SJSA1 (cell line): Measurements from ENCODE around the gene HTR3D. TPM values are rescaled to one million over a fixed set of nuclear protein-coding genes. Genes with fewer than 3 reads are reported as not detected.
"Not testable (repeated sequence)": the region's sequence is repeated elsewhere in the genome, so short reads cannot be mapped to it uniquely, and the experiment has no call there.

ENCODE experiments used
- DNase-seq, 2 experiments: peaks; one replicate each; pipeline ENCODE4 v3.0.0-alpha.2; 2015 to 2020; ENCODE audit warnings: low spot score in 2 of 2, low read depth in 1 of 2
- H3K27ac ChIP-seq: fragments of 250-450 bp; sonication (Bioruptor Pico); 2 replicates; pipeline ENCODE4 v1.5.1; 2020; ENCODE audit warnings: mild to moderate bottlenecking, moderate library complexity
- H3K27me3 ChIP-seq: fragments of 250-450 bp; sonication (Bioruptor Pico); replicated peaks from 2 replicates; pipeline ENCODE4 v1.5.1; 2020; ENCODE audit warnings: mild to moderate bottlenecking, moderate library complexity
- H3K36me3 ChIP-seq: fragments of 250-450 bp; sonication (Bioruptor Pico); 2 replicates; pipeline ENCODE4 v1.5.1; 2020; ENCODE audit warnings: mild to moderate bottlenecking
- H3K4me1 ChIP-seq: fragments of 250-450 bp; sonication (Bioruptor Pico); replicated peaks from 2 replicates; pipeline ENCODE4 v1.6.1; 2021; ENCODE audit warnings: mild to moderate bottlenecking
- H3K4me3 ChIP-seq: fragments of 250-450 bp; sonication (Bioruptor Pico); 2 replicates; pipeline ENCODE4 v1.5.1; 2020; ENCODE audit warnings: mild to moderate bottlenecking
- H3K9me3 ChIP-seq: fragments of 250-450 bp; sonication (Bioruptor Pico); replicated peaks from 2 replicates; pipeline ENCODE4 v1.5.1; 2020; ENCODE audit warnings: mild to moderate bottlenecking
- total RNA-seq: library from RNA; depleted of rRNA; stranded (reverse); fragments of >200 nt; shearing (Covaris generic); gene quantifications from 2 replicates; pipeline ENCODE4 v1.2.3, GENCODE V29; 2014

The HTR3D gene
- total RNA-seq, 1 experiment from 2014 or later: not detected

DNA sequence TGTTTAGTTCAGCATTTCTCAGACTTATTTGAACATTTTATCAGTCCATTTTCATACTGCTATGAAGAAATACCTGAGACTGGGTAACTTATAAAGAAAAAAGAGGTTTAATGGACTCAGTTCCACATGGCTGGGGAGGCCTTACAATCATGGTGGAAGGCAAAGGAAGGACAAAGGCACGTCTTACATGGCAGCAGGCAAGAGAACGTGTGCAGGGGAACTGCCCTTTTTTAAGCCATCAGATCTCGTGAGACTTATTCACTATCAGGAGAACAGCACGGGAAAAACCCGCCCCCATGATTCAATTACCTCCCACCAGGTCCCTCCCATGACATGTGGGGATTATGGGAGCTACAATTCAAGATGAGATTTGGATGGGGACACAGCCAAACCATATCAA is 6.3 kb upstream of the HTR3D start:
- not testable (repeated sequence) for DNase-seq, H3K36me3 ChIP-seq, H3K4me1 ChIP-seq, H3K4me3 ChIP-seq, H3K27ac ChIP-seq, H3K9me3 ChIP-seq, H3K27me3 ChIP-seq

DNA sequence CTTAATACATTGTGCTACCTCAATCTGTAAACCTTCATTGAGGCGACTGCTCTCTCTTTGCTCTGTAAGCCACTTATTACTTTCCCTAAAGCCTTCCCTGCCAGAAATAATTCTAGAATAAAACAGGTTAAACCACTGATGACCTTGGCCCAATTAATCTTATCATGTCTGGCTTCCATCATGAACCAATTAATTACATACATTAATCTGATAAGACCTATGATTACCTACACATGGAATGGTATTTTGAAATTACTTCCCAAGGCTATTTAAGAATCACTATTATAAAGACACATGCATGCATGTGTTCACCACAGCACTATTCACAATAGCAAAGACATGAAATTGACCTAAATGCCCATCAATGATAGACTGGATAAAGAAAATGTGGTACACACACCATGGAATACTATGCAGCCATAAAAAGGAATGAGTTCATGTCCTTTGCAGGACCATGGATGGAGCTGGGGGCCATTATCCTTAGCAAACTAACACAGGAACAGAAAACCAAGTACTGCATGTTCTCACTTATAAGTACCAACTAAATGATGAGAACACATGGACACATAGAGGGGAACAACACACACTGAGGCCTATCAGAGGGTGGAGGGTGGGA is 3.2 kb upstream of the HTR3D start:
- H3K4me1 ChIP-seq, H3K27me3 ChIP-seq, H3K27ac ChIP-seq, H3K36me3 ChIP-seq, DNase-seq, H3K9me3 ChIP-seq, H3K4me3 ChIP-seq: not testable (repeated sequence)

DNA sequence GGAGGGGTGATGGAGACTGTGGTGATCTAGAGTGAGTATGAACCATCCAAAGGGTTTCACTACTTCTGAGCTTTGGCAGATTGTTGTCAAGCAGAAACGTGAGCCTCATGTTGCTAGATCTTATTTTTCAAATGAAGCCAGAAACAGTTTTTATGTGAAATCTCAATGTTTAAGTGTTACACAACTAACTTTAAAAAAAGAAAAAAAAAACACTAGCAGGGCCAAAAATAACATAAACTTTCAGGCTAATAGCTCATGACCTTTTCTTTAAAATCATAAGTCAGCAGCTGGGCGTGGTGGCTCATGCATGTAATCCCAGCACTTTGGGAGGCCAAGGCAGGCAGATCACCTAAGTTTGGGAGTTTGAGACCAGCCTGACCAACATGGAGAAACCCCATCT is 2.1 kb upstream of the HTR3D start:
- no peak for DNase-seq
- Histone ChIP-seq H3K9me3 (no peaks in the 10 kb centered on the region; the same call in 1 of the 2 replicates), H3K4me1 (no peaks in the 10 kb centered on the region), H3K36me3 (no peaks in the 10 kb centered on the region), H3K27ac (no peak overlapping the region), H3K4me3 (no peak overlapping the region), H3K27me3 (peaks cover 2% of the 10 kb centered on the region; the same call in 1 of the 2 replicates)

DNA sequence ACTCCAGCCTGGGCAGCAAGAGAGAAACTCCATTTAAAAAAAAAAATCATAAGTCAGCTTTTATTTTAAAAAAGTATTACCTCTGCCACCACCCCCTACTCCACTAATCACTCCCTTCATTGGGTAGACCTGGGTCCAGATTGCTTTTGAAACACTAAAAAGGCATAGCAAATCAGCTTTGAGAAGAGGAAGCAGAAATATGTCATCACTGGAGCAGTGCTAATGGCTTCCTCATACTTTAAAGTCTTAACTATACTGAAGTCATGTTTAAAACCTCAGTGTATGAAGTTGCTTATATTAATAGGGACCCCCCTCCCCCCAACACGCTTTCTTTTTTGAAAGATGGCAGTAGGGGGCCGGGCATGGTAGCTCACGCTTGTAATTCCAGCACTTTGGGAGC is 1.0 kb upstream of the HTR3D start:
- no peak overlapping the region for H3K27ac ChIP-seq
- no peaks in the 10 kb centered on the region for H3K9me3 ChIP-seq
- no peaks in the 10 kb centered on the region for H3K36me3 ChIP-seq
- no peak overlapping the region for H3K4me3 ChIP-seq
- no peaks in the 10 kb centered on the region; the same call in 1 of the 2 replicates for H3K27me3 ChIP-seq
- no peak for DNase-seq
- no peaks in the 10 kb centered on the region for H3K4me1 ChIP-seq

DNA sequence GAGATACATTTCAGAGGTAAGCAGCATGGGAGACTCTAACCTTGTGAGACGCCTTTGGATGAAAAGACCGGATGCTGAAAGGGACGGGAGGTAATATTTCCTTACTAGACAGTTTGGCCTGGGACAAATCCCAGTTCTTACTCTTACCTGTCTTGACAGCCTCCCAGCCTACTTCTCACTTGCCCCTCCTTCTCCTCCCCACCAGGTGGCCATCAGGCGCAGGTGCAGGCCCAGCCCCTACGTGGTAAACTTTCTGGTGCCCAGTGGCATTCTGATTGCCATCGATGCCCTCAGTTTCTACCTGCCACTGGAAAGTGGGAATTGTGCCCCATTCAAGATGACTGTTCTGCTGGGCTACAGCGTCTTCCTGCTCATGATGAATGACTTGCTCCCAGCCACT is 6.3 kb downstream of the HTR3D start:
- Histone ChIP-seq H3K9me3 (no peaks in the 10 kb centered on the region), H3K27me3 (no peaks in the 10 kb centered on the region; the same call in 1 of the 2 replicates), H3K4me1 (no peaks in the 10 kb centered on the region), H3K4me3 (no peak overlapping the region), H3K36me3 (no peaks in the 10 kb centered on the region), H3K27ac (no peak overlapping the region)
- no peak for DNase-seq

DNA sequence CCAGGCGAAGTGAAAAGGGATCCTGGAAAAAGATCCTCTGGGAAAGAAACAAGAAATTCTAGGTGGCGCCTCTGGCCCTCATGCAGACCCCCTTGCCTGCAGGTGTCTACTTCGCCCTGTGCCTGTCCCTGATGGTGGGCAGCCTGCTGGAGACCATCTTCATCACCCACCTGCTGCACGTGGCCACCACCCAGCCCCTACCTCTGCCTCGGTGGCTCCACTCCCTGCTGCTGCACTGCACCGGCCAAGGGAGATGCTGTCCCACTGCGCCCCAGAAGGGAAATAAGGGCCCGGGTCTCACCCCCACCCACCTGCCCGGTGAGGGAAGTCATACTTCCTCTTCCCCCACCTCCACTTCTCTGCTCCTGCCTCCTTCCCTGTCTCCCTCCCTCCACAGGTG is 6.8 kb downstream of the HTR3D start:
- H3K27ac ChIP-seq, H3K4me1 ChIP-seq, DNase-seq: not testable (repeated sequence)

DNA sequence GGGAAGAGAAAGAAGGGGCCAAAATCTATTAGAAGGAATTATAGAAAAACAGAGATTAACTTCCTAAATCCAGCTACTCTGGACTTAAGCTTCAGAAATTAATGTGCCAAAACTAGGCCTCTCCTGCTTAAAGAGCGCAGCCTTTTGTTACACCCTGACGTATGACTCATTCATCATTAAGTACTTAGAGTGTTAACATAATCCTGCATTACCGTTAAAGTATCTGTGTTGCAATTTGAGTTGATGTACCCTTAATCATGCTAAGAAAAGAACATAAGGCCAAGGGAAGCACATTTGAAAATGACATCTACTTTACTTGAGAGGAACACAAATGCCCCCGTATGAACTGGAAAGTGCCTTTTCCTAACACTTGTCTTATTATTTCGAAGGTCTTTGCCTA is 7.9 kb downstream of the HTR3D start:
- Histone ChIP-seq H3K4me1 (no peaks in the 10 kb centered on the region), H3K27me3 (no peaks in the 10 kb centered on the region)

More for the DNA sequence above, 6.8 kb downstream of the HTR3D start:
- H3K36me3 ChIP-seq, H3K9me3 ChIP-seq, H3K27me3 ChIP-seq, H3K4me3 ChIP-seq: not testable (repeated sequence)

DNA sequence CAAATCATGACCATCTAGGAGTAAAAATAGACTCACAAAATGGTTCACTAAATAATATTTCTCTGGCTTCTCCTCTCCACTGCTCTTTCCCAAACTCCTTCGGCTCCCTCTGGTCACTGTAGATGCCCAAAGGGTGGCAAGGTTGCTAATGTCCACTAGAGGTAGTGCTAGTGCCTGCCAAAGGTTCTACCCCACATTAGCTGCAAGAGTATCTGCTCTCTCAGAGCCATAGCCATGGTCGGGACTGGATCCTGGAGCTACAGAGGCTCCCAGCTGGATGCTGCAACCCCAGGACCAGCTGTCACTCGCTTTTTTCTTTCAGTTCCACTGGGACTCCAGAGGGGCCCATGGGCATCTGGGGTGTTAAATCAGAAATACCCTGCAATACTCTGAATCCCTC is 8.5 kb downstream of the HTR3D start:
- H3K4me3 ChIP-seq: no peak overlapping the region
- peak; percentile 49 to 63 for DNase-seq
- H3K27me3 ChIP-seq: no peaks in the 10 kb centered on the region
- no peaks in the 10 kb centered on the region for H3K36me3 ChIP-seq
- no peaks in the 10 kb centered on the region for H3K9me3 ChIP-seq
- no peak overlapping the region for H3K27ac ChIP-seq
- H3K4me1 ChIP-seq: no peaks in the 10 kb centered on the region

More for the DNA sequence above, 7.9 kb downstream of the HTR3D start:
- Histone ChIP-seq H3K9me3 (no peaks in the 10 kb centered on the region), H3K27ac (no peak overlapping the region), H3K36me3 (no peaks in the 10 kb centered on the region), H3K4me3 (no peak overlapping the region)
- DNase-seq: no peak

DNA sequence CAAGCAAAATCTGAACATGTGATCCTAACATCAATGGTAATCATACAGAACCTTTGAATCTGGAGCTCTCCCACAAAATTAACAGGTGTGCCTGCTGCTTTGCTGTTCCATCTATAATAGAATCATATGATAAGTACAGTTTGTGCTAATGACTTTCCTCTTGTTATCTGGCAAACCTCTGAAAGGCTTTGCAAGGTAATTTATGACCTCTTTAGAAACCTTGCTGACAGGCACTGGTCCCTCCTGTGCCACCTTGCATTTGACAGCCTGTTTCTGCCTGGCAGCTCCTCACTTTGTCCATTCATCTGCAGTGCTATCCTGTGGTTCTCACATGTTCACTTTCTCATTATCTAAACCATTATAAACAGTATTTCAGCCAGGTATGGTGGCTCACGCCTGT is 11.1 kb downstream of the HTR3D start:
- no peak for DNase-seq
- Histone ChIP-seq H3K36me3 (no peaks in the 10 kb centered on the region), H3K4me3 (no peak overlapping the region), H3K27me3 (no peaks in the 10 kb centered on the region), H3K4me1 (peaks cover 8% of the 10 kb centered on the region), H3K9me3 (no peaks in the 10 kb centered on the region), H3K27ac (no peak overlapping the region)

DNA sequence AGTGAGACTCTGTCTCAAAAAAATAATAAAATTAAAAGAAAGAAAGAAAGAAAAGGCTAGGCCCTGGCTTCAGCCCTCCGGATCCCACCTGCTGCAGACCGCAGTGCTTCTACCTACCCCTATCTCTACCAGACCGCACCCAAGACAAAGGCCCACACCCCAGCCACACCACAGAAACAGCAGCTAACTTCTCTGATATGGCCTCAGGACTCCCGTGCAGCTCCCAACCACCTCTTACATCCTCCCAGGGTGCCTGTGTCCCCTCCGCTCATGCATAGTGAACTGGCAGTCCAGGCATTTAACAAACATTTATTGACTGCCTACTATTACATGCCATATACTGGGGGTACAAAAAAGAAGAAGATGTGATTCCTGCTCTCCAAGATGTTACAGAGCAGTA is 14.5 kb downstream of the HTR3D start:
- H3K27ac ChIP-seq: no peak overlapping the region
- no peaks in the 10 kb centered on the region for H3K9me3 ChIP-seq
- H3K27me3 ChIP-seq: no peaks in the 10 kb centered on the region
- peaks cover 8% of the 10 kb centered on the region for H3K4me1 ChIP-seq
- H3K4me3 ChIP-seq: no peak overlapping the region
- H3K36me3 ChIP-seq: no peaks in the 10 kb centered on the region
- no peak for DNase-seq

DNA sequence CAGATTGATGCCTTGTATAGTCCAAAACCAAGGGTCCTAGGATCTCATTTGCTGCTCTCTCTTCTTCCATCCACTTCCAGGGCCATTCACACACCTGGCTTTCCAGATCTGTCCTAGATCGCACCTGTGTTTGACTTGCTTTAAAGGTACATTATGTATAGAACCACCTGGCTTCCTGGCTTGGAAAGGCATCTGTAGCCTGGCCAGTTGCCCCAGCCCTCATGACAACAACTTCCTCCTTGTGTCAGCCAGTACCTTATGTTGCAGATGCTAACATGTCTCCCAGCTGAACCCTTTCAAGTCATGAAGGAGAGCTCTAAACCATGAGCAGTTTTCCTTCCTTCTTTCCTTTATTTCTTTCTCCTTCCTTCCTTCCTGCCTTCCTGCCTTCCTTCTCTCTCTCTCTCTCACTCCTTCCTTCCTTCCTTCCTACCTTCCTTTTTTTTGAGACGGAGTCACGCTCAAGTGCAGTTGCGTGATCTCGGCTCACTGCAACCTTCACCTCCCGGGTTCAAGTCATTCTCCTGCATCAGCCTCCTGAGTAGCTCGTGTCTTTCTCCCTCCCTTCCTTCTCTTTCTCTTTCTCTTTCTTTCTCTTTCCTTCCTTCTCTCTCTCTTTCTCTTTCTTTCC is 18.8 kb downstream of the HTR3D start:
- Histone ChIP-seq H3K36me3 (no peaks in the 10 kb centered on the region), H3K27ac (no peak overlapping the region), H3K27me3 (no peaks in the 10 kb centered on the region), H3K9me3 (no peaks in the 10 kb centered on the region), H3K4me1 (peaks cover 8% of the 10 kb centered on the region), H3K4me3 (no peak overlapping the region)
- DNase-seq: no peak

DNA sequence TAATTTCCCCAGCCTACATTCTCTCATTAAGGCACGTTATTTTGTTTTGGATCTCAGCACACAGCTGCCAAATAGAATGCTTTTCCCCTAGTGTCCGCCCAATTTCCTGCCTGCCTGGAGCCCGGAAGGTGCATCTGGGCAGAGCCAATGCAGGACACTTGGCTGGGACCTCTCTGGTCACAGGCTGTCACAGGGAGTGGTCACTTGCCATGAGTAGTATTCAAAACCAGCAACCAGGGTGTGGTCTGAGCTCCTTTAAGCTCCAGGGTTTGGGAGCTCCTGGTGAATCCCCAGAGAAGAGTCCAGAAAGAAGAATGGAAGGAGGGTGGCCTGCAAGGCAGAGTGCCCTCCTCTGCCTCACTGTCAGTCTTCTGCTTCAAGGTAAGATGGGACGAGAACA is 21.2 kb downstream of the HTR3D start, which contains the start of gene HTR3C:
Gene HTR3C (plus strand): TSS at position 281 of the 400 bp plus-strand sequence. CDS start 34 bp downstream, at position 315.
- Histone ChIP-seq H3K4me3 (no peak within 1 kb of the TSS), H3K9me3 (no peaks in the 10 kb centered on the region), H3K27me3 (no peaks in the 10 kb centered on the region), H3K27ac (no peak within 1 kb of the TSS), H3K36me3 (no peaks in the 10 kb centered on the region), H3K4me1 (peaks cover 4% of the 10 kb centered on the region)
- DNase-seq: no peak

DNA sequence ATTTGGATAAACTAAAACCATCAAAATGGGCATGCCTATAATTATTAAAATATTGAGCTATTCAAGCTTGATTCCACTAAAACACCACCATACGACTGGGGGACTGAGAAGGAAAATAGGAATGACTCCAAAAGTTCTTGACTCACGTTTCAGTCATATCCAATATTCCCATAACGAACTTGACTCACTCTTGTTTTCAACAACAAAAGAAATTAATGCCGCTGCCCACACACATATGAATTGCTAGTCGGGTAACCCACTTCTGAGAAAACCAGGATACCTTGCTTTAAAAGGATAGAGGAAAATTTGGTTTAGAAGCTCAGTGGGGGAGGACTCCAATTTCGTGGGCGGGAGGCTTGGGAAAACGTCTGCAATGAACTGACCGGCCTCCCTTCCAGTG is 26.5 kb downstream of the HTR3D start:
- Histone ChIP-seq H3K27me3 (no peaks in the 10 kb centered on the region), H3K4me3 (no peak overlapping the region), H3K27ac (no peak overlapping the region; the same call in 1 of the 2 replicates), H3K4me1 (peaks cover 18% of the 10 kb centered on the region), H3K36me3 (no peaks in the 10 kb centered on the region), H3K9me3 (no peaks in the 10 kb centered on the region)
- DNase-seq: peak; percentile 34 to 48

DNA sequence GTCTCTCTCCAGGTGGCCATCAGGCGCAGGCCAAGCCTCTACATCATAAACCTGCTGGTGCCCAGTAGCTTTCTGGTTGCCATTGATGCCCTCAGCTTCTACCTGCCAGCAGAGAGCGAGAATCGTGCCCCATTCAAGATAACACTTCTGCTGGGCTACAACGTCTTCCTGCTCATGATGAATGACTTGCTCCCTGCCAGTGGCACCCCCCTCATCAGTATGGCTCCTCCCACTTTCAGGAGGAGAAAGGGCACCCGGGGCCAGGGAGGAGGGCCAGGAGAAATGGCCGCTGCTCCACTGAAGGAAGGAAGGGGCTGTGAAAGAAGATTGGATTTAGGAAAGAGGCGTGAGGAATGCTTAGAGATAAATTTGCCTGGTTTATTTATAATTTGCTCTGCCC is 27.9 kb downstream of the HTR3D start:
- DNase-seq: no peak
- H3K4me3 ChIP-seq: no peak overlapping the region
- no peaks in the 10 kb centered on the region for H3K27me3 ChIP-seq
- no peaks in the 10 kb centered on the region for H3K36me3 ChIP-seq
- H3K9me3 ChIP-seq: no peaks in the 10 kb centered on the region
- H3K4me1 ChIP-seq: peaks cover 18% of the 10 kb centered on the region
- no peak overlapping the region for H3K27ac ChIP-seq
